HepG2 (cell line): Measurements from ENCODE around the gene GLB1L3. TPM values are rescaled to one million over a fixed set of nuclear protein-coding genes. Genes with fewer than 3 reads are reported as not detected.

Experiments used
- FOXM1 ChIP-seq: sonication (generic); formaldehyde crosslinking; IDR thresholded peaks from 2 replicates; pipeline ENCODE4 v1.5.0; 2020; ENCODE audit warnings: missing genetic modification reagents
- GFI1 ChIP-seq: sonication (generic); formaldehyde crosslinking; IDR thresholded peaks from 2 replicates; pipeline ENCODE4 v1.5.0; 2020; ENCODE audit warnings: missing genetic modification reagents, mild to moderate bottlenecking, borderline replicate concordance
- HMG20A ChIP-seq: IDR thresholded peaks from 2 replicates; pipeline ENCODE4 v1.6.1; 2016; ENCODE audit warnings: borderline replicate concordance
- IRF2 ChIP-seq: IDR thresholded peaks from 2 replicates; pipeline ENCODE4 v1.6.1; 2018; ENCODE audit warnings: missing genetic modification reagents, missing compliant biosample characterization
- MIXL1 ChIP-seq: IDR thresholded peaks from 2 replicates; pipeline ENCODE4 v1.6.1; 2016
- MXI1 ChIP-seq: IDR thresholded peaks from 3 replicates; pipeline ENCODE4 v1.6.1; 2012; ENCODE audit warnings: low read depth, low read length, inconsistent platforms, borderline replicate concordance
- NFE2 ChIP-seq: sonication (generic); formaldehyde crosslinking; IDR thresholded peaks from 2 replicates; pipeline ENCODE4 v1.4.0; 2020; ENCODE audit warnings: missing genetic modification reagents
- PHB2 ChIP-seq: fragments of 450-650 bp; IDR thresholded peaks from 2 replicates; pipeline ENCODE4 v1.6.1; 2018; ENCODE audit not compliant: partially characterized antibody
- PPARG ChIP-seq: conservative IDR thresholded peaks from 2 replicates; pipeline ENCODE4 v1.6.1; 2016; ENCODE audit warnings: missing biosample characterization, missing genetic modification reagents
- RAD21 ChIP-seq: fragments of 450-650 bp; formaldehyde crosslinking; IDR thresholded peaks from 2 replicates; pipeline ENCODE4 v1.5.0; 2020; ENCODE audit warnings: mild to moderate bottlenecking
- RBM22 ChIP-seq: fragments of 200-400 bp; formaldehyde crosslinking; optimal IDR thresholded peaks from 2 replicates; pipeline ENCODE3; 2017; ENCODE audit warnings: mild to moderate bottlenecking, low read length, moderate library complexity
- THAP11 ChIP-seq: IDR thresholded peaks from 2 replicates; pipeline ENCODE4 v1.6.1; 2016; ENCODE audit warnings: missing biosample characterization, missing genetic modification reagents
- U2AF2 ChIP-seq: fragments of 200-400 bp; formaldehyde crosslinking; IDR thresholded peaks from 2 replicates; pipeline ENCODE4 v1.6.1; 2017; ENCODE audit warnings: low read depth, mild to moderate bottlenecking, low read length
- ZNF441 ChIP-seq: sonication (generic); formaldehyde crosslinking; IDR thresholded peaks from 2 replicates; pipeline ENCODE4 v1.7.0; 2021; ENCODE audit warnings: missing genetic modification reagents, borderline replicate concordance
- polyA plus RNA-seq, 8 experiments: library from polyadenylated mRNA; depleted of rRNA in 3 of 8; stranded (reverse) in 7 of 8; unstranded in 1 of 8; fragments of >200 nt; fragmentation: Illumina TruSeq in 4 of 8; extraction: Trizol in 4 of 8; gene quantifications; 2 replicates each; pipeline versions ENCODE4 v1.2.1 to v1.2.3, GENCODE V29; 2011 to 2016; ENCODE audit warnings: low read depth in 4 of 8, missing spikeins in 1 of 8, mixed read lengths in 1 of 8; ENCODE audit not compliant: insufficient read depth in 1 of 8
- total RNA-seq, 5 experiments: library from RNA; depleted of rRNA; stranded (reverse); fragments of >200 nt; fragmentation: Illumina TruSeq; extraction: Trizol; gene quantifications; 2 replicates each; pipeline ENCODE4 v1.2.3, GENCODE V29; 2016; ENCODE audit warnings: low read depth in 1 of 5
- TF ChIP-seq, protein P1 (sequence below), 2 experiments: fragments of 450-650 bp in 1 of 2; sonication (generic) in 1 of 2; formaldehyde crosslinking in 1 of 2; IDR thresholded peaks; 2 replicates each; pipeline versions ENCODE4 v1.6.1 to v1.8.0; 2016 to 2022; ENCODE audit warnings: antibody characterized with exemption in 1 of 2, mild to moderate bottlenecking in 1 of 2, missing genetic modification reagents in 1 of 2
- TF ChIP-seq, protein P2 (sequence below): sonication (generic); formaldehyde crosslinking; IDR thresholded peaks from 2 replicates; pipeline ENCODE4 v1.9.0; 2021; ENCODE audit warnings: mild to moderate bottlenecking, missing genetic modification reagents

GLB1L3 gene
- total and polyA plus RNA-seq, 2 of the 13 experiments (the other 11 are each of a cell fraction or from before 2014, with no cell fraction given): not detected

DNA sequence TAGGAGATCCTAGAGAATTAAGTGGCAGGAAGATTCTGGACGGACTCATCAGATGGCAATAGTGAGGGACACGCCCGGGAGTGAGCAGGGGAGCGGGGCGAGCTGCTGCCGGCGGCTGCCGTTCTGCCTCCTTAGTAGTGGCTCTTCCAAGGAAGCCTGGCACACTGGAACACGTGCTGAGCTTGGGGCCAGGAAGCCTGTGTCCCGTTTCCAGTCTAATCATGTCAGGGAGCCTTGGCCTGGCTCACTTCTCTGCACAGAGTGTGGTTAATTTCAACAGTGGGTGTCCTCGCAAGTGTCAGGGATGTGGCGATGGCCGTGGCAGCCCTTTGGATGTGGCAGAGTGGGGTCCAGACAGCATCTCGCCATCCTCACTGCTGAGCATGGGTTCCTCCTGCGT is 16.5 kb downstream of the GLB1L3 start (continued):
- TF ChIP-seq, protein P1, sequence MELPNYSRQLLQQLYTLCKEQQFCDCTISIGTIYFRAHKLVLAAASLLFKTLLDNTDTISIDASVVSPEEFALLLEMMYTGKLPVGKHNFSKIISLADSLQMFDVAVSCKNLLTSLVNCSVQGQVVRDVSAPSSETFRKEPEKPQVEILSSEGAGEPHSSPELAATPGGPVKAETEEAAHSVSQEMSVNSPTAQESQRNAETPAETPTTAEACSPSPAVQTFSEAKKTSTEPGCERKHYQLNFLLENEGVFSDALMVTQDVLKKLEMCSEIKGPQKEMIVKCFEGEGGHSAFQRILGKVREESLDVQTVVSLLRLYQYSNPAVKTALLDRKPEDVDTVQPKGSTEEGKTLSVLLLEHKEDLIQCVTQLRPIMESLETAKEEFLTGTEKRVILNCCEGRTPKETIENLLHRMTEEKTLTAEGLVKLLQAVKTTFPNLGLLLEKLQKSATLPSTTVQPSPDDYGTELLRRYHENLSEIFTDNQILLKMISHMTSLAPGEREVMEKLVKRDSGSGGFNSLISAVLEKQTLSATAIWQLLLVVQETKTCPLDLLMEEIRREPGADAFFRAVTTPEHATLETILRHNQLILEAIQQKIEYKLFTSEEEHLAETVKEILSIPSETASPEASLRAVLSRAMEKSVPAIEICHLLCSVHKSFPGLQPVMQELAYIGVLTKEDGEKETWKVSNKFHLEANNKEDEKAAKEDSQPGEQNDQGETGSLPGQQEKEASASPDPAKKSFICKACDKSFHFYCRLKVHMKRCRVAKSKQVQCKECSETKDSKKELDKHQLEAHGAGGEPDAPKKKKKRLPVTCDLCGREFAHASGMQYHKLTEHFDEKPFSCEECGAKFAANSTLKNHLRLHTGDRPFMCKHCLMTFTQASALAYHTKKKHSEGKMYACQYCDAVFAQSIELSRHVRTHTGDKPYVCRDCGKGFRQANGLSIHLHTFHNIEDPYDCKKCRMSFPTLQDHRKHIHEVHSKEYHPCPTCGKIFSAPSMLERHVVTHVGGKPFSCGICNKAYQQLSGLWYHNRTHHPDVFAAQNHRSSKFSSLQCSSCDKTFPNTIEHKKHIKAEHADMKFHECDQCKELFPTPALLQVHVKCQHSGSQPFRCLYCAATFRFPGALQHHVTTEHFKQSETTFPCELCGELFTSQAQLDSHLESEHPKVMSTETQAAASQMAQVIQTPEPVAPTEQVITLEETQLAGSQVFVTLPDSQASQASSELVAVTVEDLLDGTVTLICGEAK (IDR thresholded peaks at IDR 0.05): no peak
- TF ChIP-seq, protein P1 (CRISPR knock-in tag; IDR thresholded peaks at IDR 0.05): no peak
- TF ChIP-seq PHB2 (no peak), U2AF2 (no peak), NFE2 (CRISPR knock-in tag) (no peak), IRF2 (CRISPR knock-in tag) (no peak), MIXL1 (CRISPR knock-in tag) (no peak), GFI1 (CRISPR knock-in tag) (no peak), MXI1 (no peak), HMG20A (no peak), THAP11 (no peak), ZNF441 (CRISPR knock-in tag) (no peak), PPARG (CRISPR knock-in tag) (no peak), RBM22 (no peak), RAD21 (CRISPR knock-in tag) (no peak), FOXM1 (CRISPR knock-in tag) (no peak)
- TF ChIP-seq, protein P2, sequence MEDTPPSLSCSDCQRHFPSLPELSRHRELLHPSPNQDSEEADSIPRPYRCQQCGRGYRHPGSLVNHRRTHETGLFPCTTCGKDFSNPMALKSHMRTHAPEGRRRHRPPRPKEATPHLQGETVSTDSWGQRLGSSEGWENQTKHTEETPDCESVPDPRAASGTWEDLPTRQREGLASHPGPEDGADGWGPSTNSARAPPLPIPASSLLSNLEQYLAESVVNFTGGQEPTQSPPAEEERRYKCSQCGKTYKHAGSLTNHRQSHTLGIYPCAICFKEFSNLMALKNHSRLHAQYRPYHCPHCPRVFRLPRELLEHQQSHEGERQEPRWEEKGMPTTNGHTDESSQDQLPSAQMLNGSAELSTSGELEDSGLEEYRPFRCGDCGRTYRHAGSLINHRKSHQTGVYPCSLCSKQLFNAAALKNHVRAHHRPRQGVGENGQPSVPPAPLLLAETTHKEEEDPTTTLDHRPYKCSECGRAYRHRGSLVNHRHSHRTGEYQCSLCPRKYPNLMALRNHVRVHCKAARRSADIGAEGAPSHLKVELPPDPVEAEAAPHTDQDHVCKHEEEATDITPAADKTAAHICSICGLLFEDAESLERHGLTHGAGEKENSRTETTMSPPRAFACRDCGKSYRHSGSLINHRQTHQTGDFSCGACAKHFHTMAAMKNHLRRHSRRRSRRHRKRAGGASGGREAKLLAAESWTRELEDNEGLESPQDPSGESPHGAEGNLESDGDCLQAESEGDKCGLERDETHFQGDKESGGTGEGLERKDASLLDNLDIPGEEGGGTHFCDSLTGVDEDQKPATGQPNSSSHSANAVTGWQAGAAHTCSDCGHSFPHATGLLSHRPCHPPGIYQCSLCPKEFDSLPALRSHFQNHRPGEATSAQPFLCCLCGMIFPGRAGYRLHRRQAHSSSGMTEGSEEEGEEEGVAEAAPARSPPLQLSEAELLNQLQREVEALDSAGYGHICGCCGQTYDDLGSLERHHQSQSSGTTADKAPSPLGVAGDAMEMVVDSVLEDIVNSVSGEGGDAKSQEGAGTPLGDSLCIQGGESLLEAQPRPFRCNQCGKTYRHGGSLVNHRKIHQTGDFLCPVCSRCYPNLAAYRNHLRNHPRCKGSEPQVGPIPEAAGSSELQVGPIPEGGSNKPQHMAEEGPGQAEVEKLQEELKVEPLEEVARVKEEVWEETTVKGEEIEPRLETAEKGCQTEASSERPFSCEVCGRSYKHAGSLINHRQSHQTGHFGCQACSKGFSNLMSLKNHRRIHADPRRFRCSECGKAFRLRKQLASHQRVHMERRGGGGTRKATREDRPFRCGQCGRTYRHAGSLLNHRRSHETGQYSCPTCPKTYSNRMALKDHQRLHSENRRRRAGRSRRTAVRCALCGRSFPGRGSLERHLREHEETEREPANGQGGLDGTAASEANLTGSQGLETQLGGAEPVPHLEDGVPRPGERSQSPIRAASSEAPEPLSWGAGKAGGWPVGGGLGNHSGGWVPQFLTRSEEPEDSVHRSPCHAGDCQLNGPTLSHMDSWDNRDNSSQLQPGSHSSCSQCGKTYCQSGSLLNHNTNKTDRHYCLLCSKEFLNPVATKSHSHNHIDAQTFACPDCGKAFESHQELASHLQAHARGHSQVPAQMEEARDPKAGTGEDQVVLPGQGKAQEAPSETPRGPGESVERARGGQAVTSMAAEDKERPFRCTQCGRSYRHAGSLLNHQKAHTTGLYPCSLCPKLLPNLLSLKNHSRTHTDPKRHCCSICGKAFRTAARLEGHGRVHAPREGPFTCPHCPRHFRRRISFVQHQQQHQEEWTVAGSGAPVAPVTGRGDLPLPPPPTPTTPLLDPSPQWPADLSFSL (CRISPR knock-in tag): no peak
- TF ChIP-seq, all 625 proteins: peak for 0
